HepG2 (cell line): ENCODE data around the gene CHRNA3.

Experiments
- CREBL2 ChIP-seq: sonication (generic); formaldehyde crosslinking; IDR thresholded peaks from 2 replicates; pipeline ENCODE4 v1.8.1; 2023; ENCODE audit warnings: missing genetic modification reagents, mild to moderate bottlenecking, borderline replicate concordance
- CTCF ChIP-seq: sonication (generic); formaldehyde crosslinking; IDR thresholded peaks from 2 replicates; pipeline ENCODE4 v1.5.0; 2020; ENCODE audit warnings: mild to moderate bottlenecking, missing genetic modification reagents, moderate library complexity
- MEIS1 ChIP-seq: sonication (generic); formaldehyde crosslinking; IDR thresholded peaks from 2 replicates; pipeline ENCODE4 v1.9.0; 2021; ENCODE audit warnings: mild to moderate bottlenecking, missing genetic modification reagents, moderate library complexity, borderline replicate concordance
- NONO ChIP-seq, 2 experiments: fragments of 450-650 bp in 1 of 2; sonication (generic) in 1 of 2; formaldehyde crosslinking in 1 of 2; IDR thresholded peaks in 1 of 2; conservative IDR thresholded peaks in 1 of 2; 2 replicates each; pipeline versions ENCODE4 v1.6.1 to v1.8.0; 2017 to 2022; ENCODE audit warnings: mild to moderate bottlenecking in 1 of 2, missing genetic modification reagents in 1 of 2, moderate library complexity in 1 of 2
- POLR2A ChIP-seq, 2 experiments: IDR thresholded peaks; 2 replicates each; pipeline ENCODE4 v1.6.1; 2011; ENCODE audit warnings: low read depth in 2 of 2, low read length in 2 of 2, mild to moderate bottlenecking in 1 of 2, moderate library complexity in 1 of 2; ENCODE audit not compliant: insufficient read depth in 1 of 2
- RAD21 ChIP-seq: fragments of 450-650 bp; formaldehyde crosslinking; IDR thresholded peaks from 2 replicates; pipeline ENCODE4 v1.5.0; 2020; ENCODE audit warnings: mild to moderate bottlenecking
- SIN3A ChIP-seq: IDR thresholded peaks from 2 replicates; pipeline ENCODE4 v1.6.1; 2011; ENCODE audit warnings: low read depth, mild to moderate bottlenecking, control low read depth, low read length, borderline replicate concordance
- TCF12 ChIP-seq, 2 experiments: fragments of 450-650 bp in 1 of 2; sonication (generic) in 1 of 2; formaldehyde crosslinking in 1 of 2; IDR thresholded peaks; 2 replicates each; pipeline versions ENCODE4 v1.6.1 to v1.8.0; 2017 to 2022; ENCODE audit warnings: antibody characterized with exemption in 1 of 2, mild to moderate bottlenecking in 1 of 2, missing genetic modification reagents in 1 of 2, moderate library complexity in 1 of 2
- ZFP62 ChIP-seq: sonication (generic); formaldehyde crosslinking; IDR thresholded peaks from 2 replicates; pipeline ENCODE4 v1.4.0; 2020; ENCODE audit warnings: missing genetic modification reagents
- ZNF17 ChIP-seq: sonication (generic); formaldehyde crosslinking; IDR thresholded peaks from 2 replicates; pipeline ENCODE4 v1.5.0; 2020; ENCODE audit warnings: mild to moderate bottlenecking, missing genetic modification reagents
- ZNF576 ChIP-seq: sonication (generic); formaldehyde crosslinking; IDR thresholded peaks from 2 replicates; pipeline ENCODE4 v1.4.0; 2020; ENCODE audit warnings: mild to moderate bottlenecking, missing genetic modification reagents

- TF ChIP-seq CTCF (CRISPR knock-in tag) (no peak), ZFP62 (CRISPR knock-in tag) (no peak), SIN3A (no peak), CREBL2 (CRISPR knock-in tag) (no peak), POLR2A (IDR thresholded peaks at IDR 0.05; ENCODE audit: insufficient read depth in 1 of 2, low read depth in 2 of 2, low read length in 2 of 2) (no peak), TCF12 (IDR thresholded peaks at IDR 0.05) (no peak), TCF12 (CRISPR knock-in tag; IDR thresholded peaks at IDR 0.05) (no peak), MEIS1 (CRISPR knock-in tag) (no peak), ZNF576 (CRISPR knock-in tag) (no peak), RAD21 (CRISPR knock-in tag) (no peak), NONO (IDR thresholded peaks at IDR 0.05) (no peak), NONO (CRISPR knock-in tag; conservative IDR thresholded peaks at IDR 0.05) (no peak), ZNF17 (CRISPR knock-in tag) (no peak)
Observed at GRCh38 chr15:78598348-78598747, 22.4 kb downstream of the CHRNA3 start.
